Coronary artery (tissue), 2 donors: ENCODE results near the gene GNAI3.
A peak's percentile ranks its signal among the peaks of the same experiment; 100 is the strongest.

Experiments used
- DNase-seq: peaks from one replicate; pipeline ENCODE4 v3.0.0-alpha.2; 2017; ENCODE audit warnings: low spot score
- H3K27ac ChIP-seq, 2 donors: fragments of 200-600 bp; sonication (generic); one replicate each; pipeline ENCODE4 v1.5.1; 2016 to 2019
- H3K4me3 ChIP-seq: fragments of 200-600 bp; sonication (generic); 2 replicates; pipeline ENCODE4 v1.5.1; 2016; ENCODE audit warnings: mild to moderate bottlenecking, moderate library complexity
- TF ChIP-seq, protein P1 (sequence below): fragments of 200-600 bp; sonication (generic); IDR thresholded peaks from one replicate; pipeline ENCODE4 v1.5.1; 2019; ENCODE audit warnings: antibody characterized with exemption

GNAI3 gene

DNA sequence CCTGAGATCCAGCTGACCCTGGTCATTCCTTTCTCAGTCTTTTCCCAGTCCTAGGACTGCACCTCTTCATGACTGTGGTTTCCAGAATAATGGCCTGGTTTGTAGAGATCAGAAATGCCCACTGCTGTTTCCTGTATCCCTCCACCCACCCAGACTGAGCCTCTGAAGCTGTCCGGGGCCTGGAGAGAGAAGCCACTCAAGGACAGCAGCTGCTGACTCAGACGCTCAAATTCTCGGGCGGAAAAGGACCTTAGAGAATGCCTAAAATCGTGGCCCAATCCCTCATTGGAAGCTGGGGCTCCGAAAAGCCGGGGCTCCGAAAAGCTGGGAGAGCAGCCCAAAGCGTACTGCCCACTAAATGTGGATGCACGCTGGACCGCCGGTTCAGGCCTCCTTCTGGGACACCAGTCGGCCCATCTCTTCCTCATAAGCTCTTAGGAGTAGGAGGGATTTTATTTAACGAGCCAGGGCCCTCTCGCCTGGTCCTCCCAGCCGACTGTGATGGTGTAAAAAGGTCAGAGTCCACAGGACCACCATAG is 16.5 kb upstream of the GNAI3 start:
- TF ChIP-seq, protein P1, sequence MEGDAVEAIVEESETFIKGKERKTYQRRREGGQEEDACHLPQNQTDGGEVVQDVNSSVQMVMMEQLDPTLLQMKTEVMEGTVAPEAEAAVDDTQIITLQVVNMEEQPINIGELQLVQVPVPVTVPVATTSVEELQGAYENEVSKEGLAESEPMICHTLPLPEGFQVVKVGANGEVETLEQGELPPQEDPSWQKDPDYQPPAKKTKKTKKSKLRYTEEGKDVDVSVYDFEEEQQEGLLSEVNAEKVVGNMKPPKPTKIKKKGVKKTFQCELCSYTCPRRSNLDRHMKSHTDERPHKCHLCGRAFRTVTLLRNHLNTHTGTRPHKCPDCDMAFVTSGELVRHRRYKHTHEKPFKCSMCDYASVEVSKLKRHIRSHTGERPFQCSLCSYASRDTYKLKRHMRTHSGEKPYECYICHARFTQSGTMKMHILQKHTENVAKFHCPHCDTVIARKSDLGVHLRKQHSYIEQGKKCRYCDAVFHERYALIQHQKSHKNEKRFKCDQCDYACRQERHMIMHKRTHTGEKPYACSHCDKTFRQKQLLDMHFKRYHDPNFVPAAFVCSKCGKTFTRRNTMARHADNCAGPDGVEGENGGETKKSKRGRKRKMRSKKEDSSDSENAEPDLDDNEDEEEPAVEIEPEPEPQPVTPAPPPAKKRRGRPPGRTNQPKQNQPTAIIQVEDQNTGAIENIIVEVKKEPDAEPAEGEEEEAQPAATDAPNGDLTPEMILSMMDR = no peak
- H3K4me3 ChIP-seq = peak overlapping the region; percentile 44
- DNase-seq = no peak
- no peak overlapping the region for H3K27ac ChIP-seq

DNA sequence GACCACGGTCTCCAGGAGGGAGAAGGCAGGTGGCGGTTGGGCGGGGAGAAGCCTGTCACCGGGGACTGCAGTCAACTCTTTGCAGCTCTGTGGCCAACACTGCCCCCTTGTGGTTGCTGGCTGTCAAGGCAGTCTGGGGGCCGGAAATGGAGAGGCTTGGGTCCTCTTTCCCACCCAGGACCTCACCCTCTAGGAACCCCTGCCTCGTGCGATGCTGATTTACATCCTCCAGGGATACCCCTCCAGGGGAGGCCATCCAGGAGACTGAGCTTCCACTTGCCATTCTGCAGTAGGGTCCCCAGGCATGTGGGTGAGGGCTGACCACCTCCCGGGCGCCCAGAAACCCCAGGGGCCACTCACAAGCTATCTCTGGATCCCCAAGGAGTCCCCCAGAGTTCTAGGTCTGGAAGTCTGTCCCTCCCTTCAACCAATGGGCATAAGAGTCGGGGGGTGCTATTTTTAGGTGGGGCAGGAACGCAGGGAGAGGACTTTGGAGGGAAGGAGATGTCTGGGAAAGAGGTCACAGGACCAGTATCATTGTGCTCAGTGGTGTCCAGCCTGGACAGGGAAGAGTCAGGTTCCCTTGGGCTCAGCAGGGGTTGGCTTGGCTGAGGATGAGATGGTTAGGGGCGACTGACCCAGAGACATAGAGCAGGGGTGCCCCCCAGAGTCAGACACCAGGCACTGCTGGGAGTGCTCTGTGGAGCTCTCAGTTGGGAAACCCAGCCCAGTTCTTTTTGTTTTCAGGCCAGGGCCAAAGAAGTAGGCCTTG is 15.9 kb upstream of the GNAI3 start:
- Histone ChIP-seq H3K4me3 (peak overlapping the region; percentile 44), H3K27ac (peak overlapping the region in 1 of 2 donors; percentile 63)
- TF ChIP-seq, protein P1 = peak; percentile 98
- DNase-seq = peak; percentile 89

DNA sequence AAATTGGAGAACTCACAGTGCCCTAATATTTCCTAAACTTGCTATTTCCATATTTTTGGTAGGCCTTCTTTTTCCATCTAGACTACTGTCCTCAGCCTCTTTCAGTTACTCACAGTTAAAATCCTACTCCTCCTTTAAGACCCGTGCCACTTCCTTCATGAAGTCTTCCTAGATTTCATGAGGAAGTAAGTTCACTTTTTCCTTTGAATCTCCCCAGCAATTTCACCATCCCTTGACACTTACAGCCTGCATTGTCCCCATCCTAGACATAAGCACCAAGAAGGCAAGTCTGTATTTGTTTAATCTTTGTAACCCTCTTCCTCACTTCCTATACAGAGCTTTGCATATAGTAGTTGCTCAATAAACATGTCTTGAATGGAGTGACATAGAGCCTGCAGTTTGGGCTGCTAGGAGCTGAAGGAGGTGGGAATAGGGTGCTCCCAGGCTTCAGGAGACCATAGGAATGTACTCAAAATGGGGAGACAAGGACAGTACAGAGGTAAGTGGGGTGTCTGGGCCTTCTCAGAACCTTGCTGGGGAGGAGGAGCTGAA is 14.0 kb upstream of the GNAI3 start:
- Histone ChIP-seq H3K4me3 (no peak overlapping the region), H3K27ac (no peak overlapping the region)
- no peak for DNase-seq
- TF ChIP-seq, protein P1 = no peak

DNA sequence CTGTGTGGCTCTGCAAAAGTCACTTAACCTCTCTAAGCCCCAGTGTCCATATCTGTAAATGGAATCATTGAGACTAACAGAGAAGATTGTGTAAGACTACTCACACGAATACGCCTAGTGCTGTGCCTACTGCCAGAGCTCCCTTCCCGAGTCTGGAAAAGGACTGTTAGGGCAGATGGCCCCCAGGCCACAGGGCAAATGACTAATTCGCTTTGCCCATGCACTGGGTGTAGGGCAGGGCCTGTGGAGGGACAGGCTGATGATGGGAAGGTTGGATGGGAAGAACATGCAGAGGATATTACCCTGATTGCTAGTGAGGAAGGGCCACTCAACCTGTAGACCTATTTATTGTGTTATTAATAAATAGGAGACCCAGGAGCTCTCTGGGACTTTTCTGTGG is 12.9 kb upstream of the GNAI3 start:
- TF ChIP-seq, protein P1 = no peak
- no peak for DNase-seq
- peak overlapping the region; percentile 15 to 80 for H3K27ac ChIP-seq
- H3K4me3 ChIP-seq = no peak overlapping the region

- no peak overlapping the region for H3K4me3 ChIP-seq
- TF ChIP-seq, protein P1 = no peak
- H3K27ac ChIP-seq = peak overlapping the region; percentile 15 to 80
- DNase-seq = no peak
Observed at GRCh38 chr1:109535971-109536491, 12.4 kb upstream of the GNAI3 start.

DNA sequence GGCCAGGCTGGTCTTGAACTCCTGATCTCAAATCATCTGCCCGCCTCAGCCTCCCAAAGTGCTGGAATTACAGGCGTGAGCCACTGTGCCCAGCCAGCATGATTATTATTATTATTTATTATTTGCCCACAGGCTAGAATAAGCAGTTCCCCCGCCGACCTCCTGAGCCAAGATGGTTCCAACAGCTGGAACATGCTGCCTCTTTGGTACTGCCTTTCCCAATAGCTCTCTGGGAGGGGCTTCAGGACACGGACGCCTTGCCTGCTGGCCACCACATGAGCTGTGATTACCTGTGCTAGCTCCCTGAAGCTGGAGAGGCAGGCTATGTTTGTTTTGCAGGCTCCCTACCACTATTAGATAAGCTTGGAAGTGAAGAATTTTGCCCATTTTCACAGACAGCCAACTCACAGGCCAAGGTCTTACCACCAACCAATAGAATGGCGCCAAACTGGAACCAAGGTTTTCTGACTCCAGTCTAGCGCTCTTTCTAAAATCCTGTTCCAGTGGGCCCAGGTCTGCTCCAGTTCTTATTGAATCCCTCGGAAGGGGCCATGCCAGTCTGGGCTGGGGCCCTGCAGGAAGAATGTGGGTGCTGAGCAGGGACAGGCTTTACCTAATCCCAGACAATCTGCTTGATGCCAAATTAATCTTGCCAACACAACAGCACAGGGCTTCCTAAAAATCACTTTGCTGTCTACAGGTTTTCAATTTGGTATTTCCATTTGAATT is 10.8 kb upstream of the GNAI3 start:
- Histone ChIP-seq H3K27ac (no peak overlapping the region), H3K4me3 (no peak overlapping the region)
- no peak for DNase-seq
- TF ChIP-seq, protein P1 = no peak
